Measurements from ENCODE around the gene TBC1D22A. TPM values are rescaled to one million over a fixed set of nuclear protein-coding genes. Genes with fewer than 3 reads are reported as not detected.

TBC1D22A gene
- total RNA-seq, 2 experiments from 2014 or later, result 22.3 to 43.9 TPM

- H2AFZ ChIP-seq (ENCODE audit: low read length), result no peak overlapping the region
- CTCF ChIA-PET (ENCODE audit: unreplicated experiment), result no interaction called here
- H3K27ac ChIP-seq (ENCODE audit: low read depth, low read length, poor library complexity, severe bottlenecking), result no peak overlapping the region
- no peaks in the 10 kb centered on the region for H4K20me1 ChIP-seq (ENCODE audit: insufficient read depth, low read length)
- H3K4me2 ChIP-seq (ENCODE audit: low read length), result no peak overlapping the region
- H3K79me2 ChIP-seq (ENCODE audit: insufficient read depth, low read depth, low read length), result no peaks in the 10 kb centered on the region
- H3K9me2 ChIP-seq (ENCODE audit: insufficient read depth, low read length), result no peaks in the 10 kb centered on the region
- no peaks in the 10 kb centered on the region for H3K4me1 ChIP-seq (ENCODE audit: insufficient read depth, low read length, poor library complexity, severe bottlenecking)
- H3K4me3 ChIP-seq (ENCODE audit: low read depth, low read length, poor library complexity, severe bottlenecking), result no peak overlapping the region
- H3K36me3 ChIP-seq (ENCODE audit: insufficient read depth, low read length), result no peaks in the 10 kb centered on the region
- no peak for DNase-seq (ENCODE audit: low spot score)
- H3K9me3 ChIP-seq (ENCODE audit: low read length), result no peaks in the 10 kb centered on the region
- BruUV-seq (replicated peaks), result no TSS peak
- POLR2A ChIA-PET, result no interaction called here
- intact Hi-C loops (cut with micrococcal nuclease; ENCODE audit: unreplicated experiment), result no loop called here
- TF ChIP-seq CTCF (conservative IDR thresholded peaks at IDR 0.05; ENCODE audit: low read length), result no peak
- no peak for TF ChIP-seq EZH2phosphoT487 (IDR thresholded peaks at IDR 0.05; ENCODE audit: borderline replicate concordance, low read depth, low read length)
These were observed 411.1 kb downstream of the TBC1D22A start for GRCh38 chr22:47173535-47174021.

- no peaks in the 10 kb centered on the region for H3K9me3 ChIP-seq (ENCODE audit: low read length)
These were observed 411.6 kb downstream of the TBC1D22A start for GRCh38 chr22:47174096-47174495.

More at GRCh38 chr22:47174096-47174495, 411.6 kb downstream of the TBC1D22A start:
- no peak for DNase-seq (ENCODE audit: low spot score)
- Histone ChIP-seq H3K79me2 (ENCODE audit: insufficient read depth, low read depth, low read length) (no peaks in the 10 kb centered on the region), H3K36me3 (ENCODE audit: insufficient read depth, low read length) (no peaks in the 10 kb centered on the region), H3K27ac (ENCODE audit: low read depth, low read length, poor library complexity, severe bottlenecking) (no peak overlapping the region), H3K4me1 (ENCODE audit: insufficient read depth, low read length, poor library complexity, severe bottlenecking) (no peaks in the 10 kb centered on the region), H2AFZ (ENCODE audit: low read length) (no peak overlapping the region), H4K20me1 (ENCODE audit: insufficient read depth, low read length) (no peaks in the 10 kb centered on the region), H3K9me2 (ENCODE audit: insufficient read depth, low read length) (no peaks in the 10 kb centered on the region), H3K4me3 (ENCODE audit: low read depth, low read length, poor library complexity, severe bottlenecking) (no peak overlapping the region), H3K4me2 (ENCODE audit: low read length) (no peak overlapping the region)
- BruUV-seq (replicated peaks), result no TSS peak
- CTCF ChIA-PET (ENCODE audit: unreplicated experiment), result no interaction called here
- intact Hi-C loops (cut with micrococcal nuclease; ENCODE audit: unreplicated experiment), result no loop called here
- no peak for TF ChIP-seq EZH2phosphoT487 (IDR thresholded peaks at IDR 0.05; ENCODE audit: borderline replicate concordance, low read depth, low read length)
- TF ChIP-seq CTCF (conservative IDR thresholded peaks at IDR 0.05; ENCODE audit: low read length), result no peak
- POLR2A ChIA-PET, result no interaction called here

Data from OCI-LY7 (cell line).